Measurements from ENCODE around the gene GRID2IP. TPM values are rescaled to one million over a fixed set of nuclear protein-coding genes. Genes with fewer than 3 reads are reported as not detected.

GRID2IP gene
- polyA plus RNA-seq, 1 donor (not counting 4 experiments of a cell fraction or from before 2014, with no cell fraction given), result 0.04 TPM

DNA sequence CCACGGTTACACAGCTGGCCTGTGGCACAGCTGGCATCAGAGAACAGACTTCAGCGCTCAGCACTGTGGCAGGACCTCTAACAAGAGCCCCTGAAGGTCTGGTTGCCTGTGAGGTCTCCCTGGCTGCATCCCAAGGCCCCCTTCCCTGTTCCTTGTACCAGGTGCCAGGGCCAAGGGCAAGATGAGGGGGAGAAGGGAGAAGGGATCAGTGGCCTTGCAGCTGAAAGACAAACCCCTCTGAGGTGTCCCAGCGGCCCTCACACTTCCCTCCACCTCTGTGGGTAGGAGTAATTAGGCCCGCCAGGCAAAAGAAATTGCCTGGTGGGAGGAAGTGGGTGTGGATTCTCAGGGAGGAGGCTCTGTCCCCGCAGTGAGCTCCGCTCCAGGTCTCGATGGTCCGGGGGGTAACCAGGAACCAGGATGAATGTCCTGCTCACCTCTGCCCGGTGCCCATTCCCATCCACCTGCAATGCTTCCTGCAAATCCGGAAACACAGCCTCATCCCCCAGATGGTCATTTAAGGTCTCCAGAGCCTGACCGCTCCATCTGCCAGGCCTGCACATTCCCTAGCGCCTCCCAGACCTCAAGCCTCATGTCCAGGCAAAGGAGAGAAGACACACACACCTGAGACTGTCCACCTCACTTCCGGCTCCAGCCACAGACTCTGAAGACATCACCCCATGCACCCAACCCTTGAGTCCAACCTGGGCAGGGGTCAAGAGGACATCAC is 22.7 kb downstream of the GRID2IP start:
- no peak overlapping the region for H3K4me2 ChIP-seq (ENCODE audit: control insufficient read depth, extremely low read depth, insufficient read depth, low read depth, low read length)
- H3K9me3 ChIP-seq (ENCODE audit: control insufficient read depth, low read depth, low read length), result no peaks in the 10 kb centered on the region
- no peaks in the 10 kb centered on the region for H3K4me1 ChIP-seq (ENCODE audit: control insufficient read depth, extremely low read depth, insufficient read depth, low read length)
- no peaks in the 10 kb centered on the region for H3K9me1 ChIP-seq (ENCODE audit: control insufficient read depth, extremely low read depth, insufficient read depth, low read length)
- TF ChIP-seq, protein P1, sequence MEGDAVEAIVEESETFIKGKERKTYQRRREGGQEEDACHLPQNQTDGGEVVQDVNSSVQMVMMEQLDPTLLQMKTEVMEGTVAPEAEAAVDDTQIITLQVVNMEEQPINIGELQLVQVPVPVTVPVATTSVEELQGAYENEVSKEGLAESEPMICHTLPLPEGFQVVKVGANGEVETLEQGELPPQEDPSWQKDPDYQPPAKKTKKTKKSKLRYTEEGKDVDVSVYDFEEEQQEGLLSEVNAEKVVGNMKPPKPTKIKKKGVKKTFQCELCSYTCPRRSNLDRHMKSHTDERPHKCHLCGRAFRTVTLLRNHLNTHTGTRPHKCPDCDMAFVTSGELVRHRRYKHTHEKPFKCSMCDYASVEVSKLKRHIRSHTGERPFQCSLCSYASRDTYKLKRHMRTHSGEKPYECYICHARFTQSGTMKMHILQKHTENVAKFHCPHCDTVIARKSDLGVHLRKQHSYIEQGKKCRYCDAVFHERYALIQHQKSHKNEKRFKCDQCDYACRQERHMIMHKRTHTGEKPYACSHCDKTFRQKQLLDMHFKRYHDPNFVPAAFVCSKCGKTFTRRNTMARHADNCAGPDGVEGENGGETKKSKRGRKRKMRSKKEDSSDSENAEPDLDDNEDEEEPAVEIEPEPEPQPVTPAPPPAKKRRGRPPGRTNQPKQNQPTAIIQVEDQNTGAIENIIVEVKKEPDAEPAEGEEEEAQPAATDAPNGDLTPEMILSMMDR (optimal IDR thresholded peaks at IDR 0.05 in 1 of 3, IDR thresholded peaks at IDR 0.05 in 1 of 3, conservative IDR thresholded peaks at IDR 0.05 in 1 of 3; ENCODE audit: extremely low read depth in 1 of 3, insufficient read depth in 2 of 3, low read length in 3 of 3), result no peak
- TF ChIP-seq EZH2 (IDR thresholded peaks at IDR 0.05; ENCODE audit: low read length), result no peak
- dilution Hi-C loops (cut with MboI; ENCODE audit: extremely low pct_ligation_motif_present, low sequenced_read_pairs), result no loop called here
- DNase-seq (ENCODE audit: low read depth, low spot score) (no peak), FAIRE-seq (no peak)
- H3K4me3 ChIP-seq (ENCODE audit: control insufficient read depth in 2 of 3, extremely low read depth in 1 of 3, insufficient read depth in 2 of 3, low read depth in 1 of 3, low read length in 3 of 3), result no peak overlapping the region
- H4K20me1 ChIP-seq (ENCODE audit: control insufficient read depth, extremely low read depth, insufficient read depth, low read length), result no peaks in the 10 kb centered on the region
- H3K27ac ChIP-seq (ENCODE audit: control insufficient read depth, insufficient read depth, low read length), result no peak overlapping the region
- no peaks in the 10 kb centered on the region for H3K79me2 ChIP-seq (ENCODE audit: control insufficient read depth, insufficient read depth, low read length)
- H2AFZ ChIP-seq (ENCODE audit: control insufficient read depth, low read length), result no peak overlapping the region
- peaks cover 68% of the 10 kb centered on the region for H3K27me3 ChIP-seq (ENCODE audit: control insufficient read depth, extremely low read depth, insufficient read depth, low read length)
- no peaks in the 10 kb centered on the region for H3K36me3 ChIP-seq (ENCODE audit: control insufficient read depth in 2 of 2, extremely low read depth in 1 of 2, insufficient read depth in 2 of 2, low read length in 2 of 2)
- H3K9ac ChIP-seq (ENCODE audit: control insufficient read depth, extremely low read depth, insufficient read depth, low read length), result no peak overlapping the region

GRCh38 chr7:6526997-6527378 is 24.3 kb downstream of the GRID2IP start:
- no peaks in the 10 kb centered on the region for H4K20me1 ChIP-seq (ENCODE audit: control insufficient read depth, extremely low read depth, insufficient read depth, low read length)
- H3K9me3 ChIP-seq (ENCODE audit: control insufficient read depth, low read depth, low read length), result no peaks in the 10 kb centered on the region
- H3K9ac ChIP-seq (ENCODE audit: control insufficient read depth, extremely low read depth, insufficient read depth, low read length), result no peak overlapping the region
- H3K4me1 ChIP-seq (ENCODE audit: control insufficient read depth, extremely low read depth, insufficient read depth, low read length), result no peaks in the 10 kb centered on the region
- H3K27ac ChIP-seq (ENCODE audit: control insufficient read depth, insufficient read depth, low read length), result no peak overlapping the region
- peak overlapping the region; percentile 68 for H2AFZ ChIP-seq (ENCODE audit: control insufficient read depth, low read length)
- DNase-seq (ENCODE audit: low read depth, low spot score) (no peak), FAIRE-seq (no peak)
- dilution Hi-C loops (cut with MboI; ENCODE audit: extremely low pct_ligation_motif_present, low sequenced_read_pairs), result no loop called here
- TF ChIP-seq EZH2 (IDR thresholded peaks at IDR 0.05; ENCODE audit: low read length), result peak; percentile 41
- TF ChIP-seq, protein P1 (optimal IDR thresholded peaks at IDR 0.05 in 1 of 3, IDR thresholded peaks at IDR 0.05 in 1 of 3, conservative IDR thresholded peaks at IDR 0.05 in 1 of 3; ENCODE audit: extremely low read depth in 1 of 3, insufficient read depth in 2 of 3, low read length in 3 of 3), result no peak
- H3K9me1 ChIP-seq (ENCODE audit: control insufficient read depth, extremely low read depth, insufficient read depth, low read length), result no peaks in the 10 kb centered on the region
- no peaks in the 10 kb centered on the region for H3K79me2 ChIP-seq (ENCODE audit: control insufficient read depth, insufficient read depth, low read length)
- H3K36me3 ChIP-seq (ENCODE audit: control insufficient read depth in 2 of 2, extremely low read depth in 1 of 2, insufficient read depth in 2 of 2, low read length in 2 of 2), result no peaks in the 10 kb centered on the region
- H3K4me2 ChIP-seq (ENCODE audit: control insufficient read depth, extremely low read depth, insufficient read depth, low read depth, low read length), result peak overlapping the region; percentile 54
- peaks cover 59% of the 10 kb centered on the region for H3K27me3 ChIP-seq (ENCODE audit: control insufficient read depth, extremely low read depth, insufficient read depth, low read length)
- peak overlapping the region in 2 of 3 experiments; percentile 34 to 38 for H3K4me3 ChIP-seq (ENCODE audit: control insufficient read depth in 2 of 3, extremely low read depth in 1 of 3, insufficient read depth in 2 of 3, low read depth in 1 of 3, low read length in 3 of 3)

Measured in keratinocyte (primary cell).